K562 treated with DMSO at 1 percent for 24 hours (cell line): Measurements from ENCODE around the gene SLC13A1. TPM values are rescaled to one million over a fixed set of nuclear protein-coding genes. Genes with fewer than 3 reads are reported as not detected.

Source experiments
- total RNA-seq: library from RNA; unstranded; fragments of 300-600 nt; gene quantifications from 2 replicates; pipeline ENCODE4 v1.2.3, GENCODE V29; 2022; ENCODE audit warnings: low read depth; ENCODE audit not compliant: insufficient read depth

Gene SLC13A1, protein sequence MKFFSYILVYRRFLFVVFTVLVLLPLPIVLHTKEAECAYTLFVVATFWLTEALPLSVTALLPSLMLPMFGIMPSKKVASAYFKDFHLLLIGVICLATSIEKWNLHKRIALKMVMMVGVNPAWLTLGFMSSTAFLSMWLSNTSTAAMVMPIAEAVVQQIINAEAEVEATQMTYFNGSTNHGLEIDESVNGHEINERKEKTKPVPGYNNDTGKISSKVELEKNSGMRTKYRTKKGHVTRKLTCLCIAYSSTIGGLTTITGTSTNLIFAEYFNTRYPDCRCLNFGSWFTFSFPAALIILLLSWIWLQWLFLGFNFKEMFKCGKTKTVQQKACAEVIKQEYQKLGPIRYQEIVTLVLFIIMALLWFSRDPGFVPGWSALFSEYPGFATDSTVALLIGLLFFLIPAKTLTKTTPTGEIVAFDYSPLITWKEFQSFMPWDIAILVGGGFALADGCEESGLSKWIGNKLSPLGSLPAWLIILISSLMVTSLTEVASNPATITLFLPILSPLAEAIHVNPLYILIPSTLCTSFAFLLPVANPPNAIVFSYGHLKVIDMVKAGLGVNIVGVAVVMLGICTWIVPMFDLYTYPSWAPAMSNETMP
- not detected in 2 replicates for total RNA-seq

DNA sequence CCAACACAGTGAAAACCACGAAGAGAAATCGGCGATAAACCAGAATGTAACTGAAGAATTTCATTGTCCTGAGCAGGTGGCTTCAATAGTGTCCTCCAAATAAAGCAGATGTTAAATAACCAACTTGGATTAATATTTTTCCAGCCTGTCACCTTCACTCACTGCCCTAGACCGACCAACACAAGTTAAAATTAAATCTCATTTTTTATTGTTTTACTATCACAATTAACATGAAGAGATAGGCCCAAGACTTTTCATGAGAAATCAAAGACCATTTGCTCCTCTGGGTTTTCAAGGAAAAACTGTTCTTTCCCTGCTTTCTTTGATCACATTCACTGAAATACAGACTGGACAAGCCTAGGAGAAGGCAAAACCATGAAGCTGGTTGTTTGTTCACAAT, at the start of gene SLC13A1:
Gene SLC13A1 (minus strand): TSS at position 87 of the 400 bp plus-strand sequence. CDS start 23 bp downstream, at position 64.

Other genes with a start within 250 kb of the SLC13A1 start
- not detected in 2 replicates for gene TAS2R16, start 204.3 kb downstream of the SLC13A1 start, total RNA-seq